Measurements from ENCODE around the gene PRKG1.
"Not testable (repeated sequence)": the region's sequence is repeated elsewhere in the genome, so short reads cannot be mapped to it uniquely, and the experiment has no call there.

The PRKG1 gene

GRCh38 chr10:52128056-52128683, 1053.9 kb downstream of the PRKG1 start:
- DNase-seq (ENCODE audit: low read depth) = no peak

DNA sequence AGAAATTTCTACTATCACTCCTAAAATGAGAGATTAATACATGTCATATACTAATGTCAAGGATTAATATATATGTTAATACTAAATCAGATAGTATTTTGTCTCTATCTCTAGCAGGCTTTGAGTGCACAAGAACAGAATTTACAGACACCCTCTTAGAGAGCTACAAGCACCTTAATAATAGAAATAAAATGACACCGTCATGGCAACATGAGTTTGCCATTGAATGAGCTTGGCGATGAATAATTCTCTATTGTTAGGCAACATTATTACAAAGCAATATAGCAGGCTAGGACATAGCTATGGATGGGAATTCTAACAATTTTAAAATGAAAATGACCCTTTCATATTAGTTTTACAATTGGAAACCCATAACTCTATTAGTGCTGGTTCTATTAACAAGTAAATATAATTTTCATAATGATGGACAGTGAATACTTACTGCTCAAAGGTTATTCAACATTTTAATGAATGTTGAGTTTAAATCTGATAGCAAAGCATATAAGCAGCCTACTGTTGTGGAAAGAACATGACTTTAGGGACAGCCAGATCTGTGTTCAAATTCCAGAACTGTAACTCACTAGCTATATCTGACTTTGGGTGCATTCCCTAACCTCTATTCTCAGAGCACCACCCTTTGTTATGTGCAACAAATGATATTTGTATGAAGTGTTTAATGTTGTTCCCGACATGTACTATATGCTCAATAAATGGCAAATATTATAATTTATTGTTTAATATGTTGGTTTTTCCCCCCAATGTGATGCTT, 1055.3 kb downstream of the PRKG1 start:
- DNase-seq (ENCODE audit: low read depth) = no peak

GRCh38 chr10:52135101-52135500, 1060.8 kb downstream of the PRKG1 start:
- no peak for DNase-seq (ENCODE audit: low read depth)

- DNase-seq (ENCODE audit: low read depth) = no peak
Measured at GRCh38 chr10:52136921-52137320, 1062.6 kb downstream of the PRKG1 start.

GRCh38 chr10:52143338-52143737, 1069.1 kb downstream of the PRKG1 start:
- DNase-seq (ENCODE audit: low read depth) = no peak

DNA sequence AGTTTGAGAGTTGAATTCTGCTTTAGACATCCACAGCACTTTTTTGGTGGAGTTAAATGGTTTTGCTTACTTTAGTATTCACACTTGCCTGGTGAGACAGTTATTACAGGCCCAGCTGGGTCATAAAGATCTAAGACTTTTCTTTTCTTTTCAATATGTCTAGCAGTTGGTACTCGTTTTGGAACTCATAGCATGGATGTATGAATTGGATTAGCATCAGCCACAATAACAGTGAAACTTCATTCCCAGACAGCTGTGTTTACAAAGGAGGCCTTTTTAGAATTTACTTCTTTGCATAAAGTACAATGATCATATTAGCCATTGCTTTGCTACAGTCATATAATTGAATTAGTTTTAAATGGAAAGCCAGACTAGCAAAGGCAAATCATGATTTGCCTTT, 1071.3 kb downstream of the PRKG1 start:
- DNase-seq (ENCODE audit: low read depth) = no peak

- DNase-seq (ENCODE audit: low read depth) = peak; percentile 12
Measured at GRCh38 chr10:52146766-52147165, 1072.5 kb downstream of the PRKG1 start.

- DNase-seq (ENCODE audit: low read depth) = no peak
Measured at GRCh38 chr10:52170776-52171175, 1096.5 kb downstream of the PRKG1 start.

- DNase-seq (ENCODE audit: low read depth) = no peak
Measured at GRCh38 chr10:52172581-52172980, 1098.3 kb downstream of the PRKG1 start.

GRCh38 chr10:52185256-52185655, 1111.0 kb downstream of the PRKG1 start:
- no peak for DNase-seq (ENCODE audit: low read depth)

GRCh38 chr10:52187521-52188258, 1113.4 kb downstream of the PRKG1 start:
- peak; percentile 18 for DNase-seq (ENCODE audit: low read depth)

- no peak for DNase-seq (ENCODE audit: low read depth)
Measured at GRCh38 chr10:52191049-52191448, 1116.8 kb downstream of the PRKG1 start.

GRCh38 chr10:52194191-52194590, 1119.9 kb downstream of the PRKG1 start:
- no peak for DNase-seq (ENCODE audit: low read depth)

DNA sequence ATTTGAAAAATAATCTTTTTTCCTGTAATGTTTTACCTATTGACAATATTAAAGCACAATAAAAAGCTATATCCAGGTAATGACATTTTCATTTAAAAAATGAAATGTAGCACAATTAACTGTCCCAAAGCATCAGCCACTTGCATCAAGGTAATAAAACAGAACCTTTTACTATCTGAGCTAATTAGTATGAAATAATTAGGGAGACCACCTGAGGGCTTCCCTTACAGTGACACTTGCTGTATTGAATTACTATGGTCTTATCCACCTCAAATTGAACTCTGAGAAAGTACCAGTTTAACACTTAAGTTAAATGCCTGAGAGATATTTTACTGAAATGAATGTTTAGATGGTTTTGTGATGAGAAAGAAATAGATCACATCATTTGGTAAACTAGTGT, 1120.4 kb downstream of the PRKG1 start:
- DNase-seq (ENCODE audit: low read depth) = no peak

GRCh38 chr10:52197098-52197497, 1122.8 kb downstream of the PRKG1 start:
- DNase-seq (ENCODE audit: low read depth) = no peak

DNA sequence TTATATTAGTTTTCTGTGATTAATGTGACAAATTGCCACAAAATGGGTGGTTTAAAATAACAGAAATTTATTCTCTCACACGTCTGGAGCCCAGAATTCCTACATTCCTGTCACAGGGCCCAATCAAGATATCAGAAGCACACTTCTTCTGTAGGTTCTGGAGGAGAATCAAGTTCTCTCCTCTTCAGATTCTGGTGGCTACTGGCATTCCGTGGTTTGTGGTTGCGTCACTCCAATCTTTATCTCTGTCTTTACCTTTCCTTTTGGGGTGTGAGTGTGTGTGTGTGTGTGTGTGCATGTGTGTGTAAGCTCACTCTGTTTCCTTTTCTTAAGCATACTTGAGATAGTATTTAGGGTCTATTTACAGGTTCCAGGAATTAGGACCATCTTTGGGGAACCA, 1124.3 kb downstream of the PRKG1 start:
- DNase-seq (ENCODE audit: low read depth) = no peak

DNA sequence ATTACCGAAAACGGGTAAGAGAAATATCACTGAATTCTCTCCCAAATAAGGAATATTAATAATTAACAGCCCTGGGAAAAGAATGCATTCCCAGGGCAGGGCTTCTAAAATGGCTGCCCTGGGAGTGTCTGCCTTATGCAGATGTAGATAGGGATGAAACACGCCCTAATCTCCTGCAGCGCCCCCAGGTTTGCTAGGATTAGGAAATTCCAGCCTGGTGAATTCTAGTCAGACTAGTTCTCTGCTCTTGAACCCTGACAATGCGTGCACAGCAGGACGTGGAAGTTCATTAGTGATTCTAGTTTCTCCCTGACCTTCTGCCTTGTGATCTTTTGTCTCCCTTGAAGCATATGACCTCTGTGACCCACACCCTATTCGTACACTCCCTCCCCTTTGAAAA, 1130.6 kb downstream of the PRKG1 start:
- not testable (repeated sequence) for DNase-seq (ENCODE audit: low read depth)

GRCh38 chr10:52208365-52208764, 1134.1 kb downstream of the PRKG1 start:
- no peak for DNase-seq (ENCODE audit: low read depth)

- DNase-seq (ENCODE audit: low read depth) = no peak
Measured at GRCh38 chr10:52210161-52210560, 1135.9 kb downstream of the PRKG1 start.

DNA sequence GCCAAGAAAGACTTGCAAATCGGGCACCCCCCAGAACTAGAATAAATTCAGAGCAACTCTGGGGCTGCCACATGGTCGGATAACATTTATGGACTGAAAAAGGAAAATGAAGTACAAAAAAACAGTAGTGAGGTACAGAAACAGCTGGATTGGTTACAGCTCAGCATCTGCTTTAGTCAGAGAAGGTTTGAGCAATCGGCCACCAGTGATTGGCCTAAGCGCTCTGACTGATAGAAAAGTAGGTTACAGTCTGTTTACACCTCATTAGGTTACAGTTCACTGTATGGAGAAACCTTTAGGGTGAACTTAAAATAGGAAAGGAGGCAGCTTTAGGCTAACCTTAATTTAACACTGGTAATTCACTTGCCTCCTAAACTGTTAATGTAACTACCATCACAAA, 1137.8 kb downstream of the PRKG1 start:
- DNase-seq (ENCODE audit: low read depth) = no peak

GRCh38 chr10:52212802-52213201, 1138.5 kb downstream of the PRKG1 start:
- no peak for DNase-seq (ENCODE audit: low read depth)

DNA sequence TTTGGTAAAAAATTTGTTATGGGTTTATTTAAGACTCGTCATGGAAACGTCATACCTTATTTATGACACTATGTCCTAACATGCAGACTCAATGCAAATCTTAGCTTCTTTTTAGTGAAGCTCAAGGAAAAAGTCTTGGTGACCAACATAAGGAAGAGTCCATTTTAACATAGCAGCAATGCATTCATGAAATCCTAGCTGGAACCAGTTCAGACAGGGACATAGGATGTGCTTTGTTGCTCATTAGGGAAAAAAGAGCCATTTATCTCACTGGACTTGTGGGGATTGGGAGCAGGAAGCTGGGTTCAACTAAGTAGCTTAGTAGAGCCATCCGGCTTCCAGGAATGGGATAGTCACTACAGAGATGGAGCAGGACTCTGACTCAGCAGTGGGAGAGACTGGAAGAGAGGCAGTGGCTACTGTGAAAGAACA, 1139.0 kb downstream of the PRKG1 start:
- peak; percentile 24 for DNase-seq (ENCODE audit: low read depth)

GRCh38 chr10:52215745-52216361, 1141.6 kb downstream of the PRKG1 start:
- DNase-seq (ENCODE audit: low read depth) = peak; percentile 56
